Fibroblast of the conjunctiva (primary cell): Measurements from ENCODE around the gene ARHGEF25.

Source experiments
- DNase-seq: peaks from one replicate; pipeline ENCODE4 v3.0.0-alpha.2; 2010; ENCODE audit warnings: low read depth

The ARHGEF25 gene

GRCh38 chr12:57621497-57622292 is 10.5 kb downstream of the ARHGEF25 start:
- no peak for DNase-seq

DNA sequence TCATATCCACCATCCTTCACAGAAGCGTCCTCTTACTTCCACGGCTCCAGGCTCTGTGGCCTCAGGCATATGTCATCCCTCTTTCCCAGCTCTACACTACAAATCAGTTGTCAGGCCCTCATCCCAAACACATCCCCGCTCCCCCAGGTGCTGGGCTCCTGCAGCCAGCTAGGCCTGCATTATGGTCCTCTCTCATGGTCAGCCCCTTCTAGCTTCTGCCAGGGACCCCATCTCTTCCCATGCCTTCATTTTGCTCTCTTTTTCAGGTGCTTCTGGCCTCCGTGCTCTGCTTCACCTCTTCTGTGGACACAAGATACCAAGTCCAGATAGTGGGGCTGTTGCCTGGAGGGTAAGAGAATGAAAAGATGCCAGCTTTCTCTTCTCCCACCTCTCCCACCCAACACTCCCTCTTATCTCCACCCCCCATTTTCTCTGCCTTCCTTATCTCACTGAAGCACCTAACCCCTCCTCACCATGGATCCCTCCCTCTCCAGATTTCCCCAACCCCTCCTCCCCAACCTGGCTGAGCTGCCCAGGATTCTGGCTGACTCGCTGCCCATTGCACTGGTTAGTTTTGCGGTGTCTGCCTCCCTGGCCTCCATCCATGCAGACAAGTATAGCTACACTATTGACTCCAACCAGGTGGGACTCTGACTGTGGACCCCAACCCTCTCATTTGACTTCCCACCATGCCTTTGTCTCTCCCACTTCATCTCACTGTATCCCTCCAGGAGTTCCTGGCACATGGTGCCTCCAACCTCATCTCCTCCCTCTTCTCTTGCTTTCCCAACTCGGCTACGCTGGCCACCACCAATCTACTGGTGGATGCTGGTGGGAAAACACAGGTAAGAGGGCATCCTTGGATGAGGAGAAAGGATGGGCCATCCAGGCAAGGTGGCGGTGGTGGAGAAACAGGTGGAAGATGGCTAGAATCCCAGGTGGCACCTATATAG is 11.3 kb downstream of the ARHGEF25 start:
- no peak for DNase-seq

GRCh38 chr12:57623385-57623784 is 12.2 kb downstream of the ARHGEF25 start:
- DNase-seq, result no peak

- DNase-seq, result no peak
These were observed 12.7 kb downstream of the ARHGEF25 start for GRCh38 chr12:57623811-57624390.

- DNase-seq, result no peak
These were observed 13.4 kb downstream of the ARHGEF25 start for GRCh38 chr12:57624441-57625220.

- DNase-seq, result no peak
These were observed 14.2 kb downstream of the ARHGEF25 start for GRCh38 chr12:57625261-57626032.

GRCh38 chr12:57626111-57626920 is 15.1 kb downstream of the ARHGEF25 start:
- DNase-seq, result no peak

- DNase-seq, result no peak
These were observed 15.7 kb downstream of the ARHGEF25 start for GRCh38 chr12:57626921-57627445.

- DNase-seq, result no peak
These were observed 16.5 kb downstream of the ARHGEF25 start for GRCh38 chr12:57627501-57628279.

DNA sequence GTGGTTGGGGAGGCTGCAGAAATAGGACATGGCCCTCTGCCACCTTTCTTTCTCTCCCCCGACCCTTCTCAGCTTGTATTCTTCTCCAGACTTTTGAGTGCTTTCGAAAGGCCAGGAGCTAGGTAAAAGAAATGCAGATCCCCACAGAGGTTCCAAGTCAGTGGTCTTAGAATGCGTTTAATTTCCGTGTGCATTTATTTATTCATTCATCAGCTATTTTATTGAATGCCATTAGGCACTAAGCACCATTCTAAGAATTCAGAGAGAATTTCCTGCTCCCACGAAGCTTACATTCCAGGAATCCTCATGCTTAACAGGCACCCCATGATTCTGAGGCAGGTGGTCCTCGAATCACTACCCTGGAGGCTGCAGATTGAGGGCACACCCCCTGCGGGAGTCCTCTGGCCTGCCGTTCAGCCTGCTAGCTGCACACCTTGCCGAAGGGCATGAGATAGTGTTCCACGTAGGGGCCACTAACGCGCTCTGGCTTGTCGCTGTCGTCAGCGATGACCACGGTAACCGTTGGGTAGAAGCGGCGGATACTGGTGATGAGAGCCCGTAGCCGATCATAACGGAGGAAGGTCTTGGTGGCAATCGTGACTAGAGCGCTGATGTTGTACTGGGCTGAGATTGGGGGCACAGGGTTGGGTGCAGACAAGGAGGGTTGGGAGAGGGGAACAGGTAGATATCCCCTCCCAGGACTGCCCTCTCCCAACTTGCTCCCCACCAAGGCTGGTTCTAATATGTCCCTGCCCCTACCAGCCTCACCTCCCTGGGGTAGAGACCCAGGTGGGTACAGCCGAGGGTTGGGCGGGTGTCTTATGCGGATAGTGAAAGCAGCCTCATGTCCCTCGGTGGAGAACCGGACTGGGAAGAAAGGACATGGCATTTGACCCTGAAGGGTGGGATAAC is 17.3 kb downstream of the ARHGEF25 start:
- DNase-seq, result no peak

- no peak for DNase-seq
These were observed 18.7 kb downstream of the ARHGEF25 start for GRCh38 chr12:57629897-57630471.

DNA sequence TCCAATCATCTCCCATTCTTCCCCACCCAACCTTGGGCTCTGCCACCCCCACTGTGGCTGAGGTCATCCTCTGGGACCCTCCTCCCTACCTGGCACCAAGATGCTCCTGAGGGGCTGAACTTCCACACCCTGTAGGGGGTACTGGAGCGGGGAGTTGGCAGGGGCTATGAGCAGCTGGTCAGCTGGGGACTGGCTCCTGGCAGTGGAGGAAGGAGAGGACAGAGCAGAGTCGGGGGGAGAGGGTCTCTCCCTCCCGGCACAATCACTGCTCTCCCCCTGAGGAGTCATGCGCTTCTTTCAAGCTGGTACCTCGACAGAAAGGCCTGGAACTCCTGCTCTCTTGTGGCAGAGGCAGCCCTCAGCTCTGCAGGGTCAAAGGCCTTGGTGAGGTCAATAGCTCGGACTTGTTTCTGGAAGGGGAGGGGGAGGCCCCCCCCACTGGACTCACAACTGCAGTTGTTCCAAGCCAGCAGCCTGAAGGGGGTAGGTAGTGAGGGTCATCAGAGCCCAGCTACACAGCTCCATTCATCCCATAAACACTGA is 19.7 kb downstream of the ARHGEF25 start:
- no peak for DNase-seq

DNA sequence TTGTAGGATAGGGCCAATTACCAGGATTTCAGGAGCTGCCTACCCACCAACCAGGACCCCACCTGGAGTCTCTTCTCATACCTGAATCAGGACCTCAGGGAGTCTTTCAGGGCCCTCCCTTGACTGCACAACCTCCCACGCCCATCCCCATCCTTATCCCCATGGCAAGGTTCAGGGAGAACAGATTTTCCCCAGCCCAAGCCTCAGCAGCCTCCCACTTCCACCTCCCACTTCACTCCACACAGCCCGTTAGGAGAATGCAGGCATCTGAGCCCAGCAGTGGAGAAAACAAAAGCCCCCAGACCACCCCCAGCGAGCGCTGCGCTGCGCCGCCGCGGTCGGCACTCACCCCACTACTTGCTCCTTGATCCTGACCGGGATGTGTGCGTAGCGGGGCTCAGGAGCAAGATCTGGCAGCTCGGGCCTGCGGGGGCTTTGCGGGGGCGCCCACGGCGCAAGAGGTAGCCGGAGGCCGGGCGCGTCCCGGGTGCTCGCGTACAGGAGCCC is 20.4 kb downstream of the ARHGEF25 start:
- no peak for DNase-seq

DNA sequence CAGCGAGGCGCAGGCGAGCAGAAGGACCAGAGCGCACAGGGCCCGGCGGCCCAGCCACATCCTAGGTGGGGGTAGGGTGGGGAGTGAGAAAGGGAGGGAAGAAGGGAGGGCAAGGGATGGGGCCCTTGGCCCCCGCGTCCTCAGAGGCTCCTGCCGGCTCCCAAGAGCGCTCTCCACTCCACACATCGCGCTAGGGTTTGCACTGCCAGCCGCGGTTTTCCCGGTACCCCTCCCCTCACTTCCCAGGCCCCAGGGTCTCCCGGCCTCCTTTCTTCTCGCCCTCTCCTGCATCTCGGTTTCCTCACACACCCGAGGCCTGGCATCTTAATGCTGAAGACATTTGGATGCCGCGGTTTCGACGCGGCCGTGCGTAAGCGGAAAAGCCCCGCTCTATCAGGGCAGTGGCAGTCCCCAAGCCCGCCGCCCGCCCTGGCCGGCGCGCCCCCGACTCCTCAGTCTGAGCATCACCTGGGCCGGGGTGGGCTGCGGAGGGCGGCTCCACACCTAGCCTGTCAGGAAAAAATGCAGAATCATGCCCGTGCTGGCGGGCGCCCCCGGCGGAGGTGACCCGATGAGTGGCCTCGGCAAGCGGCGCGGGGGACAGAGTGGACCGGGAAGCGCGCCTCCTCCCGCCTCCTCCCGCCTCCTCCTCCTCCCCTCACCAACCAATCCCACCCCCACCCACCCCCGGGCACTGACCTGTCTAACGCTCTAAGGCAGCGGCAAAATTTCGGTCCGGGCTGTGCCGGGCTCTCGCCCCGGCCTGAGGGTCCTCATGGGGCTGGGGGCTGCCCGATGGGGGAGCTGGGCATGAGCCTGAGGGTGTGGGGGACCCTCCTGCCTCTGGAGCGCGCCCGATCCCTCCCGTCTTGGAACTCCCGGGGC is 21.1 kb downstream of the ARHGEF25 start:
- DNase-seq, result no peak

GRCh38 chr12:57632958-57633840 is 22.0 kb downstream of the ARHGEF25 start, which contains the start of gene B4GALNT1:
Gene B4GALNT1 (minus strand): TSS chr12:57633201. CDS start chr12:57632132, 1,069 bp downstream.
- DNase-seq, result no peak
